HUES48 (cell line): ENCODE data around the gene STPG3.
A peak's percentile ranks its signal among the peaks of the same experiment; 100 is the strongest.
"Not testable (repeated sequence)": the region's sequence is repeated elsewhere in the genome, so short reads cannot be mapped to it uniquely, and the experiment has no call there.

Experiments used
- H3K27ac ChIP-seq: one replicate; pipeline ENCODE4 v1.7.0; 2013; ENCODE audit warnings: low read depth, low read length, inconsistent platforms
- H3K27me3 ChIP-seq: 2 replicates; pipeline ENCODE4 v1.6.1; 2013; ENCODE audit warnings: mild to moderate bottlenecking, low read length; ENCODE audit not compliant: control insufficient read depth, insufficient read depth
- H3K36me3 ChIP-seq: 2 replicates; pipeline ENCODE4 v1.6.1; 2013; ENCODE audit warnings: low read length; ENCODE audit not compliant: control insufficient read depth, insufficient read depth
- H3K4me1 ChIP-seq: 2 replicates; pipeline ENCODE4 v1.6.1; 2013; ENCODE audit warnings: mild to moderate bottlenecking, low read length; ENCODE audit not compliant: control insufficient read depth, insufficient read depth
- H3K4me3 ChIP-seq: 2 replicates; pipeline ENCODE4 v1.5.1; 2013; ENCODE audit warnings: mild to moderate bottlenecking, low read depth, low read length
- H3K9ac ChIP-seq: 2 replicates; pipeline ENCODE4 v1.6.1; 2013; ENCODE audit warnings: mild to moderate bottlenecking, low read depth, low read length, moderate library complexity
- H3K9me3 ChIP-seq: 2 replicates; pipeline ENCODE4 v1.6.1; 2013; ENCODE audit warnings: low read length; ENCODE audit not compliant: control insufficient read depth, insufficient read depth

Gene STPG3

GRCh38 chr9:137253717-137254623, 2.9 kb downstream of the STPG3 start:
- peak overlapping the region; percentile 97 for H3K4me3 ChIP-seq
- H3K27ac ChIP-seq: no peak overlapping the region
- no peak overlapping the region for H3K9ac ChIP-seq
- no peaks in the 10 kb centered on the region; the same call in 1 of the 2 replicates for H3K27me3 ChIP-seq
- H3K9me3 ChIP-seq: no peaks in the 10 kb centered on the region
- H3K36me3 ChIP-seq: peaks cover 17% of the 10 kb centered on the region
- peaks cover 11% of the 10 kb centered on the region for H3K4me1 ChIP-seq

DNA sequence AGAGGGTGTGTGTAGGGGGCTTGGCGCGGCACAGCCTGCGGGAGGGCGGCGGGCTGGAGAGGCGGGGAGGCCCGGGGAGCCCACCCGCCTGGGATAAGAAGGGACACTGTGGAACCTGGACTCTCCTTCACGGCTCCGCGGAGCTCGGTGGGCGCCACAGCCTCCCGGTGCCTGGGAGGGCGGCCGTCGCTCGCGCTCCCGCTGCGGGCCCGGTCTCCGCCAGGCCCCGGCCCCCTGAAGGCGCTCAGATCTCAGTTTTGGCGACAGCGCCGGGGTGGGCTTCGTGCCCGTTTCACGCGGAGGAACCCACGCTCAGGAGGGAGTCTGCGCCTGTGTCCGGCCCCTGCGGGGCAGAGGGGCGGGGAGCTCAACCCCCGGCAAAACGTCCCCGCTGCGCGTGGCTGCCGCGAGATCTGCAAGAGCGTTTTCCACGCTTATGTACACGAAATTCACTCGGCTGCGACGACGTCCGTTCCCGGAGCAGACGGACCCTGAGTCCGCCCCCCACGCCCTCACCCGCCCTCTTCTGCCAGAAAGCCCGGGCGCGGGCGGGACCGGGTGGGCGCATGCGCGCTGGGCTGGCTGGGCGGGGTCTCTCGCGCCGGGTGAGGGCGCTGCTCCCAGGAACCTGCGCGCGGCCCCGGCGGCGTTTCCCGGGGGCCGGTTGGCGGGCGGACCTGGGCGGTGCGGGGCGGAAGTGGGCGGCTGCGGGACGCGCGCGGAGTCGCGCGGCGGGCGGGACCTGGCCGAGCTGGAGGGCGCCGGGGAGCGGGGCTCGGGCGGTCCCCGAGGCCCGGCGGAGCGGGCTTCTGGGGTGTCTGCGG, 3.8 kb downstream of the STPG3 start, which contains the start of gene NELFB:
NELFB (plus strand) TSS at position 704 of the 824 bp plus-strand sequence.
- Histone ChIP-seq H3K4me1 (peaks cover 11% of the 10 kb centered on the region), H3K36me3 (peaks cover 21% of the 10 kb centered on the region), H3K27me3 (no peaks in the 10 kb centered on the region; the same call in 1 of the 2 replicates), H3K9ac (peak within 1 kb of the TSS; percentile 70; the same call in 1 of the 2 replicates), H3K27ac (peak within 1 kb of the TSS; percentile 64), H3K4me3 (peak within 1 kb of the TSS; percentile 97), H3K9me3 (no peaks in the 10 kb centered on the region)

DNA sequence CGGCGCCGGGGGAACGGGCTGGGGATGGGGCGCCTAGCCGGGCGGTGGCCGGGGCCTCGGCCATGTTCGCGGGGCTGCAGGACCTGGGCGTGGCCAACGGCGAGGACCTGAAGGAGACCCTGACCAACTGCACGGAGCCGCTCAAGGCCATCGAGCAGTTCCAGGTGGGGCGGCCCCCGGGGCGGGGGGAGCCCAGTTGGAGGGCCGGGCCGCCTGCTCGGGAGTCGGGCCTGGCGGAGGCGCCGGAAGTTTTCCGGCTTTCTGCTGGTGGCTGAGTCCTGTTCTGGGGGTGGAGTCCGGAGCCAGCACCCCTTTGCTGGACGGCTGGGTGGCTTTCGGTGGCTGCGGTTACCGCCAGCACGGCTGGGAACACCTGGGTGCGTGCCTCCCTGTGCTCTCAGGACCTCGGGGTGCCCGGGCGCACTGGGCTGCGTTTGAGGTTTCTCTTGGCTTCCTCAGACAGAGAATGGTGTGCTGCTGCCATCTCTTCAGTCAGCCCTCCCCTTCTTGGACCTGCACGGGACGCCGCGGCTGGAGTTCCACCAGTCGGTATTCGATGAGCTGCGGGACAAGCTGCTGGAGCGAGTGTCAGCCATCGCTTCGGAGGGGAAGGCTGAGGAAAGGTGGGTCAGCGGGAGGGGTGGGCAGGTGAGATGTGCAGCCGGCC, 4.5 kb downstream of the STPG3 start:
- Histone ChIP-seq H3K27me3 (no peaks in the 10 kb centered on the region; the same call in 1 of the 2 replicates), H3K36me3 (peaks cover 21% of the 10 kb centered on the region), H3K27ac (peak overlapping the region; percentile 64), H3K9ac (peak overlapping the region; percentile 58; the same call in 1 of the 2 replicates), H3K4me3 (peak overlapping the region; percentile 97), H3K9me3 (no peaks in the 10 kb centered on the region), H3K4me1 (peaks cover 11% of the 10 kb centered on the region)

DNA sequence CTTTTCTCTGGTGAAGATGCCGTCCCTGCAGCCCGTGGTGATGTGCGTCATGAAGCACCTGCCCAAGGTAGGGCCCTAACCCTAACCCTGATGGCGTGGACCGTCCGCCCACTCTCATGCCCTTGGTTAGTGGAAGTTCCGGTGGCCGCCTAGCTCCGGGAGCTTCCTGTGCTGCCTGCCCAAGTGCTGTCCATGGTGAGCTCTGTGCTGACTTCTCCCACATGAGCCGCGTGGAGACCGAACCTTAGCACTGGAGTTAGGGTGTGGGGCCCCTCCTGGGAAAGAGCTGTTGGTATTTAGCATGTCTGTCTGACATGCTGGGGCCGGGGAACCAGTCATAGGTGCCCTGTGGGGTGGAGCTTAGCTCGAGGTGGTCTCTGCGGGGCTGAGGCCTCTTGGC, 5.3 kb downstream of the STPG3 start:
- Histone ChIP-seq H3K27me3 (no peaks in the 10 kb centered on the region; the same call in 1 of the 2 replicates), H3K9me3 (no peaks in the 10 kb centered on the region), H3K4me3 (peak overlapping the region; percentile 97), H3K4me1 (peaks cover 11% of the 10 kb centered on the region), H3K27ac (no peak overlapping the region), H3K36me3 (peaks cover 21% of the 10 kb centered on the region), H3K9ac (no peak overlapping the region)

DNA sequence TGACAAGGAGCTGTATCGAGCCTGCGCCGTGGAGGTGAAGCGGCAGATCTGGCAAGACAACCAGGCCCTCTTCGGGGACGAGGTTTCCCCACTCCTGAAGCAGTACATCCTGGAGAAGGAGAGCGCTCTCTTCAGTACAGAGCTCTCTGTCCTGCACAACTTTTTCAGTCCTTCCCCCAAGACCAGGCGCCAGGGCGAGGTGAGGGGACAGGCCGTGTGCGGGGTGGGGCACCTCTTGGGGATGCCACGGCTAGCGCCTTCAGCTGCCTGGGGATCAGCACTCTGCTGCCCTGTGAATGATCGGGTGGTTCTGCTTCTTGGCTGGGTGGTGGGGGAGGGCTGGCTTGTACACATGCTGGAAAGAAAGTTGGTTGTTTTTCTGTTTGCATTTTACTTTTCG, 5.8 kb downstream of the STPG3 start:
- Histone ChIP-seq H3K9ac (no peak overlapping the region), H3K27me3 (no peaks in the 10 kb centered on the region; the same call in 1 of the 2 replicates), H3K36me3 (peaks cover 21% of the 10 kb centered on the region), H3K27ac (no peak overlapping the region), H3K4me1 (peaks cover 10% of the 10 kb centered on the region), H3K4me3 (no peak overlapping the region), H3K9me3 (no peaks in the 10 kb centered on the region)

DNA sequence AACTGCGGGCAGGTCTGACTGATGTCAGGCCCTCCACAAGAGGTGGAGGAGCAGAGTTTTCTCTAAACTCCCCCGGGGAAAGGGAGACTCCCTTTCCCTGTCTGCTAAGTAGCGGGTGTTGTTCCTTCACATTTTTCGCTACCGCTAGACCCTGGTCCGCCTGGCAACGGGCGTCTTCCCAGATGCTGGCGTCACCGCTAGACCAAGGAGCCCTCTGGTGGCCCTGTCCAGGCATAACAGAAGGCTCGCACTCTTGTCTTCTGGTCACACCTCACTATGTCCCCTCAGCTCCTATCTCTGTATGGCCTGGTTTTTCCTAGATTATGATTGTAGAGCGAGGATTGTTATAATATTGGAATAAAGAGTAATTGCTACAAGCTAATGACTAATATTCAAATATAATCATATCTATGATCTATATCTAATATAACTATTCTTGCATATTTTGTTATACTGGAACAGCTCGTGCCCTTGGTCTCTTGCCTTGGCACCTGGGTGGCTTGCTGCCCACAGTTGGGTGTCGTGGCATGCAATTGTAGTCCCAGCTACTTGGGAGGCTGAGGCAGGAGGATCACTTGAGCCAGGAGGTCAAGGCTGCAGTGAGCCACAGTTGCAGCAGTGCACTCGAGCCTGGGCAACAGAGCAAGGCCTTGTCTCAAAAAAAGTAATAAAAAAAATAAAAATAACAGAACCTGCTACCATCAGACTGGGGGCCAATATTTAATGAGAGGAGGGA, 11.3 kb downstream of the STPG3 start:
- H3K4me3 ChIP-seq, H3K9ac ChIP-seq, H3K27me3 ChIP-seq, H3K4me1 ChIP-seq, H3K9me3 ChIP-seq, H3K27ac ChIP-seq: not testable (repeated sequence)
- H3K36me3 ChIP-seq: peaks cover 51% of the 10 kb centered on the region

- Histone ChIP-seq H3K36me3 (peaks cover 56% of the 10 kb centered on the region), H3K9me3 (no peaks in the 10 kb centered on the region), H3K9ac (no peak overlapping the region)
Measured at GRCh38 chr9:137262909-137263285, 11.8 kb downstream of the STPG3 start.

DNA sequence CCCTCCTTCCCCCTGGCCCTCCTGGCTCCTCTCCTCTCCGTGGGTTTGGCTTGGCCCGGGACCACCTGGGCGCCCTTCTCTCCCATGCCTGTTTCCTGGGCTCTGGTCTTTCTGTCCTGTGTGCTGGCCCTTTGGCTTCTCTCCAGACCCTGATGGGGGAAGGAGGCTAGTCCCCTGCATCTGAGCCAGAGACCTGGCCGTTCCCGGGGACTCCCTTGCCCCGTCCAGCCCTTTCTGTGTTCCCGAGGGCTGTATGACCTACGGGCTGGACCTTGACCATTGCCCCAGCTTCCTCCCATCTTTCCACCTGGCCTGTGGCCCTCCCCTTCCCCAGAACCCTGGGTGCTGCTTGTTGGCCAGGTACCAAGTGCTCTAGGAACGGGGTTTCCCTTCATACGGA, 12.4 kb downstream of the STPG3 start:
- Histone ChIP-seq H3K4me1 (no peaks in the 10 kb centered on the region), H3K4me3 (no peak overlapping the region), H3K27ac (no peak overlapping the region), H3K9me3 (no peaks in the 10 kb centered on the region), H3K36me3 (peaks cover 59% of the 10 kb centered on the region), H3K27me3 (no peaks in the 10 kb centered on the region), H3K9ac (no peak overlapping the region)

More at GRCh38 chr9:137262909-137263285, 11.8 kb downstream of the STPG3 start:
- no peak overlapping the region for H3K27ac ChIP-seq
- H3K4me3 ChIP-seq: no peak overlapping the region
- H3K4me1 ChIP-seq: no peaks in the 10 kb centered on the region
- no peaks in the 10 kb centered on the region for H3K27me3 ChIP-seq

DNA sequence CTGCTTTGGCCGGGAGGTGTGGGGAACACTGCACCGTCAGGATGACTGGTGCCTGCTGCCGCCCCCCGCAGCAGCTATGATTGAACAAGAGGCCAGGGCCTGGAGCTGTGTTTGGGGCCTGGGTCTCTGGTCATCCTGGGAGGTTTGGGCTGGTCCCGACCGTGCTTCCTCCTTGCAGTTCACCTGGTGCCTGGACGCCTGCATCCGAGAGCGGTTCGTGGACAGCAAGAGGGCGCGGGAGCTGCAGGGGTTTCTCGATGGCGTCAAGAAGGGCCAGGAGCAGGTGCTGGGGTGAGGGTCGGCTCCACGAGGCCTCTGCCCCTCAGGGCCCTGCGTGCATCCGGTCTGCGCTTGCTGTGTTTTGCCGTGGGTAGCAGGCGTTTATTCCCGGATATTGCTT, 13.0 kb downstream of the STPG3 start:
- no peaks in the 10 kb centered on the region for H3K9me3 ChIP-seq
- H3K36me3 ChIP-seq: peaks cover 59% of the 10 kb centered on the region
- H3K27ac ChIP-seq: no peak overlapping the region
- no peak overlapping the region for H3K4me3 ChIP-seq
- H3K9ac ChIP-seq: no peak overlapping the region
- no peaks in the 10 kb centered on the region for H3K4me1 ChIP-seq
- no peaks in the 10 kb centered on the region for H3K27me3 ChIP-seq

DNA sequence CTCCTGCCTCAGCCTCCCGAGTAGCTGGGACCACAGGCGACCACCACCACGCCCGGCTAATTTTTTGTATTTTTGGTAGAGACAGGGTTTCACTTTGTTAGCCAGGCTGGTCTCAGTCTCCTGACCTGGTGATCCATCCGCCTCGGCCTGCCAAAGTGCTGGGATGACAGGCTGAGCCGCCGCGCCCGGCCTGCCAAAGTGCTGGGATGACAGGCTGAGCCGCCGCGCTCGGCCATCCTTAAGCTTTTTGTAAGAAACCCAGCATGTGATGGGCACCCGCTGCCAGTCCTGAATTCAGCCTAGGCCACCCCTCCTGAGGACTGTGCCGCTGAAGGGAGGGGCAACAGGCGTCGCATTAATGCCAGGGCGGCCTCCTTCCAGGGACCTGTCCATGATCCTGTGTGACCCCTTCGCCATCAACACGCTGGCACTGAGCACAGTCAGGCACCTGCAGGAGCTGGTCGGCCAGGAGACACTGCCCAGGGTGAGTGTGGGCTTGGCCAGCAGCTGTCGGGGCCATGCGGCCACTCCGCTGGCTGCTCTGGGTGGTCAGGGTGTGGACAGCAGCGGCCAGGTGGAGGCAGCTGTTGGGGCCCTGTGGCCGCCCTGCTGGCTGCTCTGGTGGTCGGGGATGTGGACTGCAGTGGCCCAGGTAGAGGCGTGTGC, 14.5 kb downstream of the STPG3 start:
- H3K4me1 ChIP-seq: no peaks in the 10 kb centered on the region
- H3K9me3 ChIP-seq: no peaks in the 10 kb centered on the region
- no peak overlapping the region for H3K27ac ChIP-seq
- peaks cover 65% of the 10 kb centered on the region for H3K36me3 ChIP-seq
- H3K27me3 ChIP-seq: no peaks in the 10 kb centered on the region
- no peak overlapping the region for H3K4me3 ChIP-seq
- H3K9ac ChIP-seq: no peak overlapping the region
